ENCODE measurements around the gene SH2D5.

Gene SH2D5

DNA sequence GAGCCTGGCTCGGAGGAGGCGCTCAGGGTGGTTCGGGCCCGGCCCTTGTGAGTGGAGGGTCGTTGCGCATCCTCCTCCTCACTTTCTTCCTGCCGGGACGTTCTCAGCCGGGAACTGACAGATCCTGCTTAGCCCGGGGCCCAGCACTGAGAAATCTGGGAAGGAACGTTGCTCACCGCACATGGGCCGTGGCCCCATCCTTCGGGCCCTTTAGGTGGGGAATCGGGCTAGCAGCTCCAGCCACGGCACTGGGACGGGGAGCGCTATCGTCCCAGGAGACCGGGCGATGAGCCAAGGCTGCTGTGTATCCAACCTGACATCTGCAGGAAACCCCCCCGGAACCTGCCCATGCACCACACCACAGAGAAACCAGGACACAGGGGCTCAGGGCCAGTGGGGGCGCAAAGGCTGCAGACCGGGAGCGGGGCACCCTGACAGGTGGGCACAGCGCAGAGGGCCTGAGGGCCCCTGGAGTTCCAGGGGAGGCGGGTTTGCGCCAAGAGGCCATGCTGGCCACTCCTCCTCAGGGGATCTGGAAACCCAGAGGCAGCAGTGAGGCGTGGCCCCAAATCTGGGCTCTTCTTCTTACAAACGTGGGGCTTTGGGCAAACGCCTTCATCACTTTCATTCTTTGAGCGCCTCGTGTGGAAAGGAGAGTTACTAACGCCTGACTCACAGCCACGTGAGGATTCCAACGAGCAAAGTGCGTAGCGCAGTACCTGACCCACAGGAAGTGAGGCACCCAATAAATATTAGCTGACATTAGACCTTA is at the start of gene SH2D5:
TSS of gene SH2D5 (minus strand) at position 116 of the 772 bp plus-strand sequence. CDS start 4,659 bp downstream, outside the sequence.
- DNase-seq, result peak; percentile 96

DNA sequence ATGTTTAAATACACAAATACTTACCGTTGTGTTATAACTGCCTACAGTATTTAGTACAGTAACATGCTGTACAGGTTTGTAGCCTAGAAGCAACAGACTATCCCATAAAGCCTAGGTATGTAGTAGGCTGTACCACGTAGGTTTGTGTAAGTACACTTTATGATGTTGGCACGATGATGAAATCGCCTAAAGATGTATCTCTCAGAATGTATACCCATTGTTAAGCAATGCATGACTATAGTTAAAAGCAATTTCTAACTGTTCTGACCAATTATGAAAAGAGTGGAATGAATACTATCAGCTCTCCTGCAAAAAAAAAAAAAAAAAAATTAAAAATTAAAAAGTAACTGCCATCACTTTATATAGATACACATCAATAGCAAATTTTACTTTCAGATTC is 43.2 kb upstream of the SH2D5 start:
- no peak for DNase-seq

DNA sequence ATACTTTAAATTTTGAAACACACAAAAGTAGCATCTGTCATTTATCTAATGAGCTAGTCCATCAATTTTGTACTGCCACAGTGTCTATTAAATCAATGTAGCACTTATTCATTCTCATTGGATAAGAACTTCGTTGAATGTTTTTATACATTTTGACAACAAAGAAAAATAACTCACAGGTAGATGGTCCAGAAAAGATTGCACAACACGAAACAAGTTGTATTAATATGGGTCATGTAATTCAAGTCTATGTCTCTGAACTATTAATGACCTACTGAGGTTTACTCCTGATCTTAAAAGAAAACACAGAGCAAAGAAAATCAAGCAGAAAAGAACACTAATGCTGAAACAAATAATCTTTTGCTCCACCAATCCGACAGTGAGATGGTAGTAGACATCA is 39.3 kb upstream of the SH2D5 start:
- DNase-seq, result no peak

DNA sequence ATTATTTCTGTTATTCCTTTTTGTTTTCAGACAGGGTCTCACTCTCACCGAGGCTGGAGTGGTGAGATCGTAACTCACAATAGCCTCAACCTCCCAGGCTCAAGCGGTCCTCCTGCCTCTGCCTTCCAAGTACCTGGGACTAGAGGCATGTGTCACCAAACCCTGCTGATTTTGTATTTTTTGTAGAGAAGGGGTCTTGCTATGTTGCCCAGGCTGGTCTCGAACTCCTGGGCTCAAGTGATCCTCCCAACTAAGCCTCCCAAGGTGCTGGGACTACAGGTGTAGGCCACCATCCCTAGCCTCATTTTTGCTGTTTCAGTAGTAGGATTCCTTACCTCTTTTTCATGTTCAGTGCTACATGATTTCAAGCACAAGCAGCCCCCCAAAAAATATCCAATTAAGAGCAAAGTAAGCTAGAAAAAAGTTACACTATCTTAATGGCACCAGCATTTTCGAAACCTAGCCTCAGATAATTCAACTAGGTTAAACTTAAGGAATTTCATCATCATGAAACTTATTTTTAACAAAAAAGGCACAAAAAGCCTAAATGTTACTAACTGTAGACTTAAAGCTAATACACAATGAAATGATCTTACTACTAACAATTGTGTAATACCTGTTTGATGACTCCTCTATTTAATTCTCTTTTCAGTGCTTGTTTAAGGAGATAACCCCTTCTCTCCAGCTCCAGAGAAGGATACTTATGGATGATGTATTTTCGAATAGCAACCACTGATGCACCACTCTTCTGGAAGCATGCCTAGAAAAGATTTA is 38.0 kb upstream of the SH2D5 start:
- no peak for DNase-seq

DNA sequence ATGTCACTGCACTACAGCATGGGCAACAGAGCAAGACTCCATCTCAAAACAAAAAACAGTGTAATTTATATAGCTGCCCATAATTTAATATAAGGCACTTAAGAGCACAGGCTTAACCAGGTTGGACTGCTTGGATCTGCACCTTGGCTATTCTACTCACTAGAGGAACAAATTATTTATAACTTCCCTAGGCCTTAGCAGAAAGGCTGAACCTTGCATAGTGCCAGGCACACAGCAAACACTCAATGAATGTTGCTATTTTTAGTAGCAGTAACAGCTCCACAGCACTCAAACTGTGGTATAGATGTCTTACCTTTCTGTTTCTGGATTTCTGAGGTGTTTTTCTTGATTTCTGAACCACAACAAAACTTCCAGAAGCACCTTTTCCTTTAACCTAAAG is 34.8 kb upstream of the SH2D5 start:
- DNase-seq, result no peak

DNA sequence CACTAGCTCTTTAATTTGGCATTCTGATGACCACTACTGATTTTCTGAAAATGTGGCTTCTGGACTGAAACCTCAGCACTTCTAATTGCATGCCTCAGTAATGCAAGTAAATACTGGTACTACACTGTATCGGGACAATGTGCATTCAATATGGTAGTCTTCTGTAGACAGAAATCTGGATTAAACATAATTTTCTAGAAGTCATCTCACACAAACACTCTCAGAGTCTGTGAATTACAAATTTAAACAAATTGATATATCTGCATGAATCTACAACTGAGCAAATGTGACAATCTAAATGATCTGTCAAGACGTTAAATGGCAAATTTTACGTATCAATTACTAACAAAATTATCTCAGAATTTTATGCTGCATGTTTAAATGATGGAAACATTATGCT is 30.9 kb upstream of the SH2D5 start:
- no peak for DNase-seq

DNA sequence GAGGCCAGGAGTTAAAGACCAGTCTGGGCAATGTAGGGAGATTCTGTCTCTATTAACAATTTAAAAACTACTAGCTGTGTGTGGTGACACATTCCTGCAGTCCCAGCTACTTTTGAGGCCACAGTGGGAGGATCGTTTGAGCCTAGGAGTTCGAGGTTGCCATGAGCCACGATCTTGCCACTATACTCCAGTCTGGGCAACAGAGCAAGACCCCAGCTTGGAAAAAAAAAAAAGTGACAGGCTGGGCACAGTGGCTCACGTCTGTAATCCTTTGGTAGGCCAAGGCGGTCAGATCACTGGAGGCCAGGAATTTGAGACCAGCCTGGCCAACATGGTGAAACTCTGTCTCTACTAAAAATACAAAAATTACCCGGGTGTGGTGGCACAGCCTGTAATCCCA is 27.8 kb upstream of the SH2D5 start:
- DNase-seq, result no peak

DNA sequence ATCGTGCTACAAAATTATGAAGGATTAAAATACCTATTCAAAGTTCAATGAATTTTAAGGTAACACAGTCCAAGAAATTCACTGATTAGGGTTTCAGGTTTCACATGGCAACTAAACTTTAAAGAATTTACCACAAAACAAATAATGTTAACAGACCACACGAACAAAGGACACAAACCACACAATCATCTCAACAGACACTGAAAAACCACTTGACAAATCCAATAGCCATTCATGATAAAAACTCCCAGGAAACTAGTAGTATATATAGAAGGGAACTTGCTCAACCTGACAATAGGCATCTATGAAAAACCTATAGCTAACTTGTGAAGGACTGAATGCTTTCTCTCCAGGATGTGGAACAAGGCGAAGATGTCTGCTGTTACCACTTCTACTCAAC is 21.1 kb upstream of the SH2D5 start:
- no peak for DNase-seq

DNA sequence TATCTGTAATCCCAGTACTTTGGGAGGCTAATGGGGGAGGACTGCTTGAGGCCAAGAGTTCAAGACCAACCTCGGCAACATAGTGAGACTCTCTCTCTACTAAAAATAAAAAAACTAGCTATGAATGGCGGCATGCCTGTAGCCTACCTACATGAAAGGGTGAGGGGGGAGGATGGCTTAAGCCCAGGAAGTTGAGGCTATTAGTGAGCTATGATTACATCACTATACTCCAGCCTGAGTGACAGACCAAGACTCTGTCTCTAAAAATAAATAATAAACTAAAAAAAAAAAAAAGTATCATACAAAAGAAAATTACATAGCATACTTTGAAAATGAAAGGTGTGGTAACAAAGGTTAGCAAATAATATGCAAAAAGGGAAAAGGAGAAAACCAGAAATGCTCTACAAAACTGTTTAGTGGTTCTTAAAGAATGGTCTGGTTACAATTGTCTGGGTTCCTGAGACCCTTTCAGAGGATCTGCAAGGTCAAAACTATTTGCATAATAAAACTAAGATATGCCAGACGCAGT is 19.0 kb upstream of the SH2D5 start:
- no peak for DNase-seq

DNA sequence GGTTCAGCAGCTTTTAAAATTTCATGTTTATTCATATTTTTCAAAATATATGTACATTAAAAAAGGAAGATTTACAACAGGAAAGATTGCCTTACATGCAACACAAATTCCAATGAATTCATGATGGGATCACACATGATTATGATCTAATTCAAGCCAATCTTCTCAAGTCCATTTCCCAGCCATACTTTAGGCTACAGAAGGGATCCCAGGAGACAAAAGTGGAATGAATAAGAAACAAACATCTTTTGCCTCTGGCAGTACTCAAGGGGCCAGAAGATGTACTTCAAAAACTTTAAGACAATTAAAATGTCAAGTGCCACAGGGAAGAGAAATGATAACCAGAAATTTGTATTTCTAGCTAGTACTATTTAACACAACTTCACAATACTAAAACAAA is 10.2 kb upstream of the SH2D5 start:
- DNase-seq, result no peak

DNA sequence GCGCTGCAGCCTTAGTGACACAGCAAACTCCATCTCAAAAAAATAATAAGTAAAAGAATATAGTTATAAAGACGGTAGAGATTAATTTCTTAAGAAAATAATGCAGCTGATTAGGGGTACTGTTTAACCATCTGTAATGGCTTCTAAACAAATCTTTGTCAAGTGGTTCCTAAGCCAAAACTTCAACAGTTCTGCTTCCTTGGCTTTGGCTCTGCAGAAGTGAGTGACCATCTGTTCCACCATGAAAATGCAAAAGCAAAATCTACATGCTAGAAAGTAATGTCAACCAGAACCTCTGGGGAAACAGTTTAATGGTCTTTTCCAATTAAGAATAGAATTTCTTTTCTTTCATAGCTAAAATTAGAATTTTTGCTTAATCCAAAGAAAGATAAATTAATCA is 8.3 kb upstream of the SH2D5 start:
- DNase-seq, result no peak

DNA sequence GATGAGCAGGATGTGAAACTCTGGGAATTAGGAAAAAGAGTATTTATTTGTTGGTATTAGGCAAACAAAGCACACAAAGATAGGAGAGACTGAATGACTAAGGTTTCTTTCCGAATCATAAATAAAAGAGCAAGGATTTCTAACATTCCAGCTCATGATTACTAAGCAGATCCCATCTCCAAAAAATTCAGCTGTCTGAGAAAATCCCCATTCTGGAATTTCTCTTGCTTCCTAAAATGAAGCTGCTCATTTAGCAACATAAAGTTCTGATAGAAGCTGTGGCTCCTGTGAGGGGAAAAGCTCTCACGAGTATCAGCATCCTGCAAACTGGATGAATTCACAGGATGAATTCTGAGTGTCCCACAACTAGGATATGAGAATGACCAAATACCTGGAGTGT is 6.7 kb upstream of the SH2D5 start:
- DNase-seq, result no peak

DNA sequence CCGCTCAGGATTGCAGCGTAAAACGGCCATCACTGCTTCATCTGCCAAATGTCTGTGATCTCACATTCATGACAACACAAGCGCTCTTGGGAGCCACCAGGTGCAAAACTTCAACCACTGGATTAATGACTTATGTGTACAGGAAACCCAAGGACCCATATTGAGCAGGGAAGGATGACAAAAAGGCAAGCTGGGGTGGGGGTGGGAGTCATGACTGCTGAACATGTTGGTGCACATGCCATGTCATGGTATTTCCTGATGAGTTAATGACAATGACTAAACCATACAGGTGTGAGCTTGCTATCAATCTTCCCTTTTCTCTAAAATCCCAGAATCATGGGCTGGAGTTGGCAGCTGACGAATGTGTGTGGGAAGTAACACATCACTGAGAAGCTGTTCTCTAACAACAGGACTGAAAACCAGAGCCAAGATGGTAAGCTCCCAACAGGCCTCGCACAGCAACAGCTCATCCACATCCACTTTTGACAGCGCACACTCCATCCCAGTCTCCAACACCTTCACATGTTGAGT is 3.1 kb upstream of the SH2D5 start:
- DNase-seq, result no peak

DNA sequence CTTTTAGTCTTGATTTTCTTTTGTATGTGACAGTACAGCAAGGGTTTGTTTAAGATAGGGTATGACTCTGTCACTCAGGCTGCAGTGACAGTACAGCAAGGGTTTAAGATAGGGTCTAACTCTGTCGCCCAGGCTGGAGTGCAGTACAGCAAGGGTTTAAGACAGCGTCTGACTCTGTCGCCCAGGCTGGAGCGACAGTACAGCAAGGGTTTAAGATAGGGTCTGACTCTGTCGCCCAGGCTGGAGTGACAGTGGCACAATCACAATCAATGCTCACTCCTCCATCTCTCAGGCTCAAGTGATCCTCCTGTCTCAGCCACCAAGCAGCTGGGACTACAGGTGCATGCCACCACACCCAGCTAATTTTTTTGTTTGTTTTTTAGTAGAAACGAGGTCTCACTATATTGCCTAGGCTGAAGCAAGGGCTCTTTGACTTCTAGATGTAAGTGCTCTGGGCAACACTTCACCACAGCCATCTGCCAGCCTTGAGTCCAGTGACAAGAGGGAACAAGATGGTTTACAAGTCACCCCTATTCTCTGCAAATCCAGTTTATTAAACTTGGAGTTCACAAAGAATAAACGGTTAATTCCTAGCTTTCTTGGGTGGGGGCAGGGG is 965 bp upstream of the SH2D5 start:
- DNase-seq, result no peak

DNA sequence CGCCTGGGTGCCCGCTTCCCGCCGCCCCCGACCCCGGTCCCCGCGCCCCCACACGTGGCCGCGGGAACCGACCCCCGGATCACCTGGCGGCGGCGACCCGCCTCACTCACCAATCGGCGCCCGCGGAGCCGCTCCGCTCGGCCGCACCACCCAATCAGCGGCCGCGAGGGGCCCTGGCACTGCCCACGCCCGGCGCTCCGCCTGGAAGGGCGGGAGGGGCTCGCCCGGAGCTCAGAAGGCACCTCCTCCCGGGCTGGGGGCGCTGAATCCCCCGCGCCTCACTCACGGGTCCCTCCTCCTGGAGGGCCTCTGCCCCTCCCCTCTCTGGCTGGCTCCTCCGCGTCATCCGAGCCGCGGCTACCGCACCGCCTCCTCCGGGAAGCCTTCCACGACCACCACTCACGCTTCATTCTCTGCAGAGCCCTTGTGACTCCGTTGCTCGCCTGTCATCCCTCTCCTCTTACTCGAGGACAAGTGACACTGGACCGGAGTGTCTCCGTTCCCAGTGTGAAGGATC is 374 bp downstream of the SH2D5 start:
- DNase-seq, result peak; percentile 90

DNA sequence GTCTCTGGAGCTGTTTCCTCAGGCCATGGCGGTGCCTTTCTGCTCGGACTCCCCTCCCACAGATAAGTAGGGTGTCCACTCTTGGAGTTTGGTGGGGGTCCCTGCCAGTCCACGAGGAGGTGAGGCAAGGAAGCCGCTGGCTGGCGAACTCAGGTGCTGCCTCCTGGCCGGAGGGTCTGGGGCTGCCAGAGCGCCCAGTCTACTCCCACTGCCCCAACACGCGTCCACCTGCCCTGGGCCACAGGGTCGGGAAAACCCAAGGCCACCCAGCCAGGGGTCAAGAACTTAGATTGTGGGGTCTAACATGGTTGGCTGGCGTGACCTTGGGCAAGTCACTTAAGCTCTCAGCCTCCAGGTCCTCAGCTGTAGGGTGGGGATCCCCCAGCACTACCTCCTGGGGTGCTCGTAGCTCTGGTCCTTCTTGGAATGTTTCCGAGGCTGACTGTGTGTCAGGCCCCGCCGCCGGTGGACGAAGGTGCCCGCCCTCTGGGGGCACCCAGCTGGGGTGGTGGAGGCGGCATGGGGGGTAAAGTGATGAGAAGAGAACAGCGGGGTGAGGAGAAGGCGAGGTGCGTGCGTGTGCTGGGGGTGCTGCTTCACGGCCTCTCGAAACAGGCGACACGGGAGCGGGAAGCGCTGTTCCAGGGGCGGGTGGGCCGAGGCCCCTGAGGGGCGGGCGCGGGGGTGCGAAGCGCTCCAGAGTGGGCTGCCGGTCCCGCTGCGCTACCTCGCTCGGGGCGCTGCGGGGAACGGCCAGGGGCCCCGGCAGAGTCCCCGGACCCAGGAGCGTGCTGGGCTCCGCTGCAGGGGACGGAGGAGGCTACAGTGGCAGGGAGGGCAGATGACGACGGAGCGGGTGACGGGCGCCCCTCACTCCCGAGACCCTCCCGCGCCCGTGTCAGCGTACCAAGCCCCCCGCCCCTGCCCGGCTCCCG is 1.2 kb downstream of the SH2D5 start:
- peak; percentile 56 for DNase-seq

DNA sequence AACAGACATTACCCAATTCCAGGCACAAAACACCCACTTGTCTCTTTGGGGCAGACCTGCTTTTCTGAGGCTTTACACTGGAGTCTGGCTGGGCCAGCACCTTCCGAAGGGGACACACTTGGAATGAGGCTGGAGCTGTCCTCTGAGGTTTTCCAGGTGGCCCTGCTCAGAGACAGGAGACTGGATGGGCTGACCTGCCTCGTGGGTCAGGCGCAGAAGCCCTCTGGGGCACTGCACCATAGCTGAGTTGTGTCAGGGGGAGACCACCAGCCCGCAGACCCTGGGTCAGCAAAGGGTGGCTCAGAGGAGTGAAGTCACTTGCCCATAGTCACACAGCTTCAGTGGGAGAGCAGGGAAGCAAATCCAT is 1.8 kb downstream of the SH2D5 start:
- DNase-seq, result peak; percentile 57

DNA sequence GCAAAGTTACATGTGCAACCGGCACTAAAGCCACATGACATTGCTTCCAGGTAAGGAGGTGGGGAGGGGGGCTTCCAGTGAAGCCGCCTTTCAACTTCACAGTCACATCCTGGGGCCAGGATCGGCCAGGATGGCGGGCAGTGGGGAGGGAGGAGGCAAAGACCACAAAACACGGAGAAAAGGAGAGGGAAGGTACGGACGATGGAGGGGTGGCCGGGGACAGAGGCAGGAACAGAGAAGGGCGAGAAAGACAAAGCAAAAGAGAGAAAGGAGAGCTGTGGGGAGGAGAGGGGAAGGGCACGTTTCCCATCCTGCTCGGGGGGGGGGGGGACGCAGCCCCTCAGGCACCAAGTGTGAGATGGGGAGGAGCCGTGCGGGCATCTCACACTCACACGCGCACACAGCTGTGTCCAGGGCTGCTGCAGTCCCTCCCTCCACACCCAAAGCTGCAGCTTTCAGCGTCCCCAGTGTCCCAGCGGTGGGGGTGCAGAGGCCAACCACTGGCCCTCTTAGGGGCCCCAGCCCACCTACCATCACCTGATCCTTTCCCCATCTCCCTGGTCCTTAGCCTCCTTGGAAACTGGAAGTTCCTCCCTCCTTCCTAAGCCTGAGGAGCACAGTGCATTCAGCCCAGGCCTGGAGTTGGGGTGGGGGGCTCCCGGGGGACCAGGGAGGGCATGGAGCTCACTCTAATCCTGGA is 2.4 kb downstream of the SH2D5 start:
- peak; percentile 54 for DNase-seq

DNA sequence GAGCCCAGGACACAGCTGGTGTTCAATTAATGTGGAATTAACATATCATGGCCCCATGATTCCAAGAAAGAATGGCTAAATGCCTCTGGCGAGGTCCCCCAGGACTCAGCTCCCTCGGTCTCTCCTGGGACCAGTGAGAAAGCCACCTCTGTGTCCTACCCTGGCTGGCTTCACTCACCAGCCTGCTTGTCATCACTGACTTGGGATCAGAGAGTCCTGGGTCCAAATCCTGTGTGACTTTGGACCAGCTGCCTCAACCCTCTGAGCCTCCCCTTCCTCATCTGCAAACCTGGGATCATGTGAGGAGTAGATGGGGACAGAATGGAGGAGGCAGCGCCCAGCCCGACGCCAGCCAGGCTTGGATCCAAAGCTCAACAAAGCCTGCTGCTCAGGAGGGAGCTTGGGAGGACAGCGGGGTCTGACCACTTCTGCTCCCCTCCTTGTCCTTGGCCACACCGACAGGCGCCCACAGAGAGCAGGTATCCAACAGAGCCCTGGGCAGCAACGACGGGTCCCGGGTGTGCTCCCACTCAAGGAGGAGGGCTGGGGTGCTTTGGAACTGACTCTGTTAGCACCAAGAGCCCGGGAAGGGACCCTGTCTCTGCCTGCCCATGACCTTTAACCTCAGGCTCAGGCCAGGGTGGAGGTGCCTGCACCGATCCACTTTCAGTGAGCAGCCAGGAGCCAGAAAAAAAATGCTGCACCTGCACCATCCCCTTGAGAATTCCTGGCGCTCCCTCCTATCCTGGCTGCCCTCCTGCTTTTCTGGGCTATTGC is 3.2 kb downstream of the SH2D5 start:
- peak; percentile 51 for DNase-seq

DNA sequence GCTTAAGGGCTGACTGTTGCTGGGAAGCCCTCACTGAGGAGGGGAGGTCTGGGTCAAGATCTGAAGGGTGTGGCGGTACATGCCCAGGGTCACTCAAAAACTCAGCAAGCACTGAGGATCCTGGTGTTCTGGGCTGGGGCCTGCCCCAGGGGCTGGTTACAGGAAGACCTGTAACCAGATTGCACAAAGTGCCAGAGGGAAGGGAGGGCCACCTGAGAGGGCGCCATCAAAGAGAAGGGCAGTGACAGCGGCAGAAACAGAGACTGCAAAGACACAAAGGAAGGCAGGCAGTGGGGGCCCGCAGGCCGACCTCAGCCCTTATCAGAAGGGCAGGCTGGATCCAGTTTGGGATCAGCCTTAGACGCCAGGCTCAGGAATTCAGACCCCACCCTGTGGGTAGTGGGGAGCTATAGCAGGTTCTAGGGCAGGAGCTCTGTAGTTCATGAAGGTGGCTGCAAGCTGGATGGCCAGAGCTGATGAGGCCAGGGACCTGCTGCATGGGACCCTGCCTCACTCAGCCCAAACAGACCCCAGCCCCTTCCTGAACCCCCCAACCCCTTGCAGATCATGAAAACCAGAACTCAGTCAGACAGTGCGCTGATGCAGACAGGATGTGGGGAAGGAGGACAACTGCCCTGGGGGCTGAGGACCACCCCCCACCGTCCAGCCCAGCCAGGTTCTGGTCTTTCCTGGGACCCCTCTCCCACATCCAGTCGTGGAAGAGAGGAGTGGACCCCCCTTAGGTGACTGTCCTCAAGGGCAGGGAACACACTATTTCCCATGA is 3.9 kb downstream of the SH2D5 start:
- DNase-seq, result peak; percentile 60

Measured in islet precursor cell (in vitro differentiated cells).